GM12878 (cell line): ENCODE results near the gene VEGFB. TPM values are rescaled to one million over a fixed set of nuclear protein-coding genes. Genes with fewer than 3 reads are reported as not detected.
A peak's percentile ranks its signal among the peaks of the same experiment; 100 is the strongest.

Experiments
- BRCA1 ChIP-seq: IDR thresholded peaks from 2 replicates; pipeline ENCODE4 v1.6.1; 2011; ENCODE audit warnings: low read depth, low read length, improper control_type of control experiment
- CUX1 ChIP-seq: IDR thresholded peaks from 2 replicates; pipeline ENCODE4 v1.6.1; 2012; ENCODE audit warnings: improper control_type of control experiment, low read depth, low read length; ENCODE audit not compliant: insufficient replicate concordance
- EED ChIP-seq: sonication (generic); IDR thresholded peaks from 2 replicates; pipeline ENCODE4 v1.6.1; 2016; ENCODE audit warnings: antibody characterized with exemption, low read depth
- ESRRA ChIP-seq: IDR thresholded peaks from 2 replicates; pipeline ENCODE4 v1.6.1; 2012; ENCODE audit warnings: mild to moderate bottlenecking, low read length, improper control_type of control experiment
- IKZF1 ChIP-seq: fragments of 450-650 bp; conservative IDR thresholded peaks from 2 replicates; pipeline ENCODE4 v1.6.1; 2017; ENCODE audit warnings: antibody characterized with exemption, mild to moderate bottlenecking
- KAT2A ChIP-seq: conservative IDR thresholded peaks from 2 replicates; pipeline ENCODE4 v1.6.1; 2011; ENCODE audit warnings: low read depth, low read length; ENCODE audit not compliant: control insufficient read depth
- KDM1A ChIP-seq: fragments of 200-600 bp; sonication (generic); IDR thresholded peaks from 2 replicates; pipeline ENCODE4 v1.6.1; 2016; ENCODE audit warnings: borderline replicate concordance
- MYC ChIP-seq: IDR thresholded peaks from 2 replicates; pipeline ENCODE4 v1.6.1; 2011; ENCODE audit warnings: mild to moderate bottlenecking, low read length, moderate library complexity, inconsistent platforms; ENCODE audit not compliant: insufficient read depth, insufficient replicate concordance, insufficient read length, severe bottlenecking
- PBX3 ChIP-seq: IDR thresholded peaks from 2 replicates; pipeline ENCODE4 v1.6.1; 2011; ENCODE audit warnings: mild to moderate bottlenecking, low read depth, low read length, moderate library complexity; ENCODE audit not compliant: insufficient replicate concordance
- POLR2AphosphoS2 ChIP-seq: IDR thresholded peaks from 2 replicates; pipeline ENCODE4 v1.6.1; 2011; ENCODE audit warnings: low read depth, mild to moderate bottlenecking, low read length, improper control_type of control experiment, moderate library complexity
- POLR2AphosphoS5 ChIP-seq: IDR thresholded peaks from 2 replicates; pipeline ENCODE4 v1.6.1; 2011; ENCODE audit warnings: mild to moderate bottlenecking, low read length, inconsistent platforms
- RELA ChIP-seq: fragments of 450-650 bp; IDR thresholded peaks from 2 replicates; pipeline ENCODE4 v1.8.0; 2014; ENCODE audit warnings: borderline replicate concordance; ENCODE audit not compliant: partially characterized antibody
- SMAD5 ChIP-seq: IDR thresholded peaks from 2 replicates; pipeline ENCODE4 v1.6.1; 2016; ENCODE audit warnings: antibody characterized with exemption, low read depth
- ZNF592 ChIP-seq: fragments of 450-650 bp; IDR thresholded peaks from 2 replicates; pipeline ENCODE4 v1.6.1; 2017; ENCODE audit warnings: mild to moderate bottlenecking, moderate library complexity
- polyA plus RNA-seq, 11 experiments: library from polyadenylated mRNA; depleted of rRNA in 4 of 11; unstranded in 6 of 11; stranded (reverse) in 5 of 11; fragments of >200 nt; fragmentation: Nextera tagmentation in 4 of 11; fragmentation: Illumina TruSeq in 1 of 11; extraction: Ambion mirVana in 4 of 11; extraction: Trizol in 1 of 11; gene quantifications; 1 replicate in 1 of 11; 2 replicates in 10 of 11; pipeline versions ENCODE4 v1.2.1 to v1.2.3, GENCODE V29; 2011 to 2016; ENCODE audit warnings: inconsistent platforms in 2 of 11, missing spikeins in 2 of 11, low read depth in 1 of 11
- total RNA-seq, 4 experiments: library from RNA; depleted of rRNA in 3 of 4; stranded (reverse); fragments of >200 nt in 3 of 4; fragmentation: Illumina TruSeq in 1 of 4; extraction: Trizol in 1 of 4; gene quantifications; 2 replicates each; pipeline versions ENCODE4 v1.2.1 to v1.2.3, GENCODE V29; 2013 to 2021
- TF ChIP-seq, protein P1 (sequence below): fragments of 450-650 bp; IDR thresholded peaks from 2 replicates; pipeline ENCODE4 v1.6.1; 2017; ENCODE audit warnings: borderline replicate concordance
- TF ChIP-seq, protein P2 (sequence below): fragments of 450-650 bp; IDR thresholded peaks from 2 replicates; pipeline ENCODE4 v1.6.1; 2017; ENCODE audit warnings: mild to moderate bottlenecking

The VEGFB gene
- total and polyA plus RNA-seq, 10 of the 15 experiments (the other 5 are each of a cell fraction or from before 2014, with no cell fraction given), result 7.0 to 75.8 (median 20.3) TPM

GRCh38 chr11:64185175-64185692 is 49.1 kb upstream of the VEGFB start (continued):
- TF ChIP-seq ZNF592, result no peak
- no peak for TF ChIP-seq MYC
- peak; percentile 98 for TF ChIP-seq POLR2AphosphoS5
- TF ChIP-seq EED, result no peak; the same call in 1 of the 2 replicates
- TF ChIP-seq, protein P1, sequence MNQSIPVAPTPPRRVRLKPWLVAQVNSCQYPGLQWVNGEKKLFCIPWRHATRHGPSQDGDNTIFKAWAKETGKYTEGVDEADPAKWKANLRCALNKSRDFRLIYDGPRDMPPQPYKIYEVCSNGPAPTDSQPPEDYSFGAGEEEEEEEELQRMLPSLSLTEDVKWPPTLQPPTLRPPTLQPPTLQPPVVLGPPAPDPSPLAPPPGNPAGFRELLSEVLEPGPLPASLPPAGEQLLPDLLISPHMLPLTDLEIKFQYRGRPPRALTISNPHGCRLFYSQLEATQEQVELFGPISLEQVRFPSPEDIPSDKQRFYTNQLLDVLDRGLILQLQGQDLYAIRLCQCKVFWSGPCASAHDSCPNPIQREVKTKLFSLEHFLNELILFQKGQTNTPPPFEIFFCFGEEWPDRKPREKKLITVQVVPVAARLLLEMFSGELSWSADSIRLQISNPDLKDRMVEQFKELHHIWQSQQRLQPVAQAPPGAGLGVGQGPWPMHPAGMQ, result no peak
- TF ChIP-seq POLR2AphosphoS2, result no peak
- TF ChIP-seq, protein P2, sequence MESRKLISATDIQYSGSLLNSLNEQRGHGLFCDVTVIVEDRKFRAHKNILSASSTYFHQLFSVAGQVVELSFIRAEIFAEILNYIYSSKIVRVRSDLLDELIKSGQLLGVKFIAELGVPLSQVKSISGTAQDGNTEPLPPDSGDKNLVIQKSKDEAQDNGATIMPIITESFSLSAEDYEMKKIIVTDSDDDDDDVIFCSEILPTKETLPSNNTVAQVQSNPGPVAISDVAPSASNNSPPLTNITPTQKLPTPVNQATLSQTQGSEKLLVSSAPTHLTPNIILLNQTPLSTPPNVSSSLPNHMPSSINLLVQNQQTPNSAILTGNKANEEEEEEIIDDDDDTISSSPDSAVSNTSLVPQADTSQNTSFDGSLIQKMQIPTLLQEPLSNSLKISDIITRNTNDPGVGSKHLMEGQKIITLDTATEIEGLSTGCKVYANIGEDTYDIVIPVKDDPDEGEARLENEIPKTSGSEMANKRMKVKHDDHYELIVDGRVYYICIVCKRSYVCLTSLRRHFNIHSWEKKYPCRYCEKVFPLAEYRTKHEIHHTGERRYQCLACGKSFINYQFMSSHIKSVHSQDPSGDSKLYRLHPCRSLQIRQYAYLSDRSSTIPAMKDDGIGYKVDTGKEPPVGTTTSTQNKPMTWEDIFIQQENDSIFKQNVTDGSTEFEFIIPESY, result no peak
- no peak for TF ChIP-seq CUX1
- no peak for TF ChIP-seq ESRRA
- no peak for TF ChIP-seq KAT2A
- TF ChIP-seq KDM1A, result no peak
- TF ChIP-seq SMAD5, result peak; percentile 76; the same call in 1 of the 2 replicates
- no peak for TF ChIP-seq BRCA1
- no peak for TF ChIP-seq PBX3
- TF ChIP-seq IKZF1, result peak; percentile 52
- TF ChIP-seq RELA, result peak; percentile 8
